Hepatocyte (in vitro differentiated cells): ENCODE data around the gene APPL2. TPM values are rescaled to one million over a fixed set of nuclear protein-coding genes. Genes with fewer than 3 reads are reported as not detected.

Source experiments
- DNase-seq: peaks from one replicate; pipeline ENCODE4 v3.0.0-alpha.2; 2016; ENCODE audit warnings: low spot score
- H2AFZ ChIP-seq: fragments of 200-600 bp; sonication (generic); 2 replicates; pipeline ENCODE4 v1.6.0; 2016; ENCODE audit warnings: antibody characterized with exemption, mild to moderate bottlenecking
- H3K27ac ChIP-seq: fragments of 200-600 bp; sonication (generic); 2 replicates; pipeline ENCODE4 v1.5.1; 2016; ENCODE audit warnings: mild to moderate bottlenecking
- H3K27me3 ChIP-seq: fragments of 200-600 bp; sonication (generic); 2 replicates; pipeline ENCODE4 v1.6.1; 2016
- H3K36me3 ChIP-seq: fragments of 200-600 bp; sonication (generic); replicated peaks from 2 replicates; pipeline ENCODE4 v1.5.1; 2016; ENCODE audit warnings: low read depth; ENCODE audit not compliant: insufficient read depth
- H3K4me1 ChIP-seq: fragments of 200-600 bp; sonication (generic); 2 replicates; pipeline ENCODE4 v1.5.1; 2016; ENCODE audit warnings: mild to moderate bottlenecking, moderate library complexity; ENCODE audit not compliant: insufficient read depth
- H3K4me2 ChIP-seq: fragments of 200-600 bp; sonication (generic); 2 replicates; pipeline ENCODE4 v1.6.0; 2016
- H3K4me3 ChIP-seq: fragments of 200-600 bp; sonication (generic); 2 replicates; pipeline ENCODE4 v1.5.1; 2016; ENCODE audit warnings: mild to moderate bottlenecking
- H3K79me2 ChIP-seq: fragments of 200-600 bp; sonication (generic); 2 replicates; pipeline ENCODE4 v1.6.0; 2017; ENCODE audit warnings: mild to moderate bottlenecking
- H3K9me2 ChIP-seq: fragments of 200-600 bp; sonication (generic); replicated peaks from 2 replicates; pipeline ENCODE4 v1.6.0; 2017; ENCODE audit warnings: mild to moderate bottlenecking; ENCODE audit not compliant: insufficient read depth
- H3K9me3 ChIP-seq: fragments of 200-600 bp; sonication (generic); 2 replicates; pipeline ENCODE4 v1.5.1; 2016; ENCODE audit warnings: low read depth, mild to moderate bottlenecking
- H4K20me1 ChIP-seq: fragments of 200-600 bp; sonication (generic); 2 replicates; pipeline ENCODE4 v1.6.0; 2016; ENCODE audit warnings: mild to moderate bottlenecking; ENCODE audit not compliant: insufficient read depth, poor library complexity, severe bottlenecking
- EZH2 ChIP-seq: fragments of 200-600 bp; sonication (generic); IDR thresholded peaks from 2 replicates; pipeline ENCODE4 v1.6.1; 2016; ENCODE audit warnings: antibody characterized with exemption, mild to moderate bottlenecking, borderline replicate concordance
- EZH2phosphoT487 ChIP-seq: fragments of 200-600 bp; sonication (generic); IDR thresholded peaks from one replicate; pipeline ENCODE4 v1.6.1; 2018; ENCODE audit warnings: antibody characterized with exemption, mild to moderate bottlenecking, low read depth, moderate library complexity; ENCODE audit not compliant: unreplicated experiment, severe bottlenecking
- WGBS: methylation state at CpG from one replicate; pipeline ENCODE4 v1.1.6; 2016; ENCODE audit warnings: low lambda C conversion rate; ENCODE audit errors: missing lambda C conversion rate; 5-methylcytosine and 5-hydroxymethylcytosine counted together
- polyA plus RNA-seq: library from polyadenylated mRNA; unstranded; fragments of >200 nt; fragmentation: Nextera tagmentation; extraction: Ambion mirVana; gene quantifications from 2 replicates; pipeline ENCODE4 v1.2.1, GENCODE V29; 2016
- total RNA-seq: library from RNA; depleted of rRNA; stranded (reverse); fragments of >200 nt; gene quantifications from 2 replicates; pipeline ENCODE4 v1.2.3, GENCODE V29; 2014
- TF ChIP-seq, protein P1 (sequence below): fragments of 200-600 bp; sonication (generic); IDR thresholded peaks from 2 replicates; pipeline ENCODE4 v1.5.1; 2016; ENCODE audit warnings: antibody characterized with exemption, mild to moderate bottlenecking; ENCODE audit not compliant: poor library complexity

Gene APPL2
- total and polyA plus RNA-seq, 2 experiments from 2014 or later, result 42.2 to 74.1 TPM

DNA sequence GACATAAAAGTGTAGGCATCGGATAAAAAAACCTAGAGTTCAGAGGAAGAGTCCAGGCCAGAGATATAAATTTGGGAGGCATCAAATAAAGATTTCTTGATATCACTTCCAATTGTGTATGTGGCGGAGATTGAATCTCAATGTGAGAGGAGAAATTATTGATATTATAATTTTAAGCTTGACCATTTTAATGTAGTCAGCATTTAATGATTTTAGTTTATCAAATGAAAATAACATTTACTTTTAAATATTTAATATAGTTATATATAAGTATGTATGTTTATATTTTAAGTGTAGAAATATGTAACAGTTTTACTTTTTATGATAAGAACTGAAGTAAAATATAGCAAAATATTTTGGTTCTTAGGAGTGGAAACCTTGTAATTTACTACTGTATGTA is 79.7 kb downstream of the APPL2 start:
- Histone ChIP-seq H3K27me3 (no peaks in the 10 kb centered on the region), H3K36me3 (no peaks in the 10 kb centered on the region), H3K79me2 (no peaks in the 10 kb centered on the region), H3K27ac (no peak overlapping the region), H3K4me1 (no peaks in the 10 kb centered on the region), H3K4me3 (no peak overlapping the region), H4K20me1 (no peaks in the 10 kb centered on the region), H2AFZ (no peak overlapping the region), H3K9me2 (no peaks in the 10 kb centered on the region), H3K4me2 (no peak overlapping the region), H3K9me3 (no peaks in the 10 kb centered on the region)
- 97% methylated on average over 2 of the region's 2 CpGs for WGBS
- no peak for DNase-seq
- TF ChIP-seq, protein P1, sequence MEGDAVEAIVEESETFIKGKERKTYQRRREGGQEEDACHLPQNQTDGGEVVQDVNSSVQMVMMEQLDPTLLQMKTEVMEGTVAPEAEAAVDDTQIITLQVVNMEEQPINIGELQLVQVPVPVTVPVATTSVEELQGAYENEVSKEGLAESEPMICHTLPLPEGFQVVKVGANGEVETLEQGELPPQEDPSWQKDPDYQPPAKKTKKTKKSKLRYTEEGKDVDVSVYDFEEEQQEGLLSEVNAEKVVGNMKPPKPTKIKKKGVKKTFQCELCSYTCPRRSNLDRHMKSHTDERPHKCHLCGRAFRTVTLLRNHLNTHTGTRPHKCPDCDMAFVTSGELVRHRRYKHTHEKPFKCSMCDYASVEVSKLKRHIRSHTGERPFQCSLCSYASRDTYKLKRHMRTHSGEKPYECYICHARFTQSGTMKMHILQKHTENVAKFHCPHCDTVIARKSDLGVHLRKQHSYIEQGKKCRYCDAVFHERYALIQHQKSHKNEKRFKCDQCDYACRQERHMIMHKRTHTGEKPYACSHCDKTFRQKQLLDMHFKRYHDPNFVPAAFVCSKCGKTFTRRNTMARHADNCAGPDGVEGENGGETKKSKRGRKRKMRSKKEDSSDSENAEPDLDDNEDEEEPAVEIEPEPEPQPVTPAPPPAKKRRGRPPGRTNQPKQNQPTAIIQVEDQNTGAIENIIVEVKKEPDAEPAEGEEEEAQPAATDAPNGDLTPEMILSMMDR, result no peak
- TF ChIP-seq EZH2phosphoT487 (no peak), EZH2 (no peak)

DNA sequence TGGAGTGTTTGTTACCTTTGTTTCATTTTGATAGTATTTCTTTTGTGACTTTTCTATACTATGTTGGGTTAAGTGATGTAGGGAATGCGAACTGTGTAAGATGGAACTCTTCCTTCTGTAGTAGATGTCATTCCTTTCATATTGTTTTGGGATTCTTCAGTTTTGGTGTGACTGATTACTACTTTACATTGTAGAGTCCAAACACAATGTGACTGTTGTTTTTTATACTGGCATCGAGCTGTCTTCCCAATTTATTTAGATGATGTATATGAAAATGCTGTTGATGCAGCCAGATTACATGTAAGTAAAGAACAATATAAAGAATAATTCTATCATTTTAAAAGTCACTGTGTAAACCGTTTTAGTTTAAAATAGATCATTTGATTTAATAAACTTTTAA is 93.7 kb downstream of the APPL2 start:
- Histone ChIP-seq H3K4me2 (no peak overlapping the region), H3K27ac (no peak overlapping the region), H3K9me3 (no peaks in the 10 kb centered on the region), H2AFZ (no peak overlapping the region), H3K27me3 (no peaks in the 10 kb centered on the region), H4K20me1 (no peaks in the 10 kb centered on the region), H3K36me3 (no peaks in the 10 kb centered on the region), H3K4me1 (no peaks in the 10 kb centered on the region), H3K9me2 (no peaks in the 10 kb centered on the region), H3K4me3 (no peak overlapping the region), H3K79me2 (peaks cover 3% of the 10 kb centered on the region)
- TF ChIP-seq EZH2 (no peak), EZH2phosphoT487 (no peak)
- TF ChIP-seq, protein P1, result no peak
- DNase-seq, result no peak
- WGBS, result 100% methylated on average over 3 of the region's 3 CpGs

DNA sequence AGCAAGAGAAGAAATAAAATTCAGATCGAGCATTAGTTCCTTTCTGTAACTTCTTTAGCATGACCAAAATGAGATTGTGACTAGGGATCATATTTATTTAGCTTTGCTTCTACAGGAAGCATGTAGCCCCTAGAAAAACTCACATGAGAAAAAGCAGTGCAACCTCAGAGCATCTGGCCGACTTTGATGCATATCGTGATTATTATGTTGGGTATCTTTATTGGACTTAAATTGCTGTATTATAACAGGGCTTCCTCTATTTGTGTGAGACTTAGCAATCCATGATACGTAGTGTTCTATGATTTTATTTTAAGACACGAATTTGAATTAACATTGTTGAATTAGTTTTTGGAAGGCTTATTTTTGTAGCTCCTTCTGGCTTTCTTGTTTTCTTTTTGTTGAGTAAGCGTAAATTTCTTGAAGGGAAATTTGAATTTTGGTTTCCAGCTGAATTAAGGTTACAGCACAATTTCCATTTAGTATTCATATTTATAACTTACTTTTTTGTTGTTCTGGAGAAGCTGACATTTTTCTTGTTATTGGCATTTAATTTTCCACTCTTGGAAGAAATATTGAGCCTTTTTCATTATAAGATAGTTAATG is 94.6 kb downstream of the APPL2 start:
- Histone ChIP-seq H2AFZ (no peak overlapping the region), H3K9me3 (no peaks in the 10 kb centered on the region), H3K9me2 (no peaks in the 10 kb centered on the region), H4K20me1 (no peaks in the 10 kb centered on the region), H3K4me2 (no peak overlapping the region), H3K79me2 (peaks cover 3% of the 10 kb centered on the region), H3K27me3 (no peaks in the 10 kb centered on the region), H3K4me3 (no peak overlapping the region), H3K36me3 (no peaks in the 10 kb centered on the region), H3K4me1 (no peaks in the 10 kb centered on the region), H3K27ac (no peak overlapping the region)
- 95% methylated on average over 6 of the region's 6 CpGs for WGBS
- no peak for TF ChIP-seq EZH2phosphoT487
- TF ChIP-seq, protein P1, result no peak
- no peak for TF ChIP-seq EZH2
- no peak for DNase-seq

DNA sequence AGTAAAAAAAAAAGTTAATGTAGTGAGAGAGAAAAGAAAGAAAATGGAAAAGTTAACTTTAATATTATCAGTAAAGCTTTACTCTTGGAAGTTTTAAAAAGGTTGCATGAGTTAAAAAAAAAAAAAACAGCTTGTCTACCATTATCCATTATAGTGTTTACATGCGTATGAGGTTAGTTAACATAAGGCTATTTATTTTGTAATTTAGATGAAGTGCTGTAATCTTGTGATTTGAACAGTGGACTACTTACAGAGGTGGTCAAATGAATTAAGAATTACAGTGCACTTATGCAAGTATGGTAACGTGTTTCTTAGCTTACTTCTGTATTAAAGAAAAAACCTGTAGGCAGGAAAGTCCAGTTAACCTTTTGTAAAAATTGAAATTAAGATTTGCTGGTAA is 97.7 kb downstream of the APPL2 start:
- Histone ChIP-seq H3K4me3 (no peak overlapping the region), H3K4me1 (no peaks in the 10 kb centered on the region), H4K20me1 (no peaks in the 10 kb centered on the region), H3K9me2 (no peaks in the 10 kb centered on the region), H3K36me3 (no peaks in the 10 kb centered on the region), H3K79me2 (peaks cover 3% of the 10 kb centered on the region), H3K27me3 (no peaks in the 10 kb centered on the region), H3K9me3 (no peaks in the 10 kb centered on the region), H2AFZ (no peak overlapping the region), H3K27ac (no peak overlapping the region), H3K4me2 (no peak overlapping the region)
- WGBS, result 93% methylated on average over 2 of the region's 2 CpGs
- no peak for TF ChIP-seq EZH2
- no peak for TF ChIP-seq EZH2phosphoT487
- TF ChIP-seq, protein P1, result no peak
- no peak for DNase-seq
